ENCODE results near the gene LIPN.

The LIPN gene

DNA sequence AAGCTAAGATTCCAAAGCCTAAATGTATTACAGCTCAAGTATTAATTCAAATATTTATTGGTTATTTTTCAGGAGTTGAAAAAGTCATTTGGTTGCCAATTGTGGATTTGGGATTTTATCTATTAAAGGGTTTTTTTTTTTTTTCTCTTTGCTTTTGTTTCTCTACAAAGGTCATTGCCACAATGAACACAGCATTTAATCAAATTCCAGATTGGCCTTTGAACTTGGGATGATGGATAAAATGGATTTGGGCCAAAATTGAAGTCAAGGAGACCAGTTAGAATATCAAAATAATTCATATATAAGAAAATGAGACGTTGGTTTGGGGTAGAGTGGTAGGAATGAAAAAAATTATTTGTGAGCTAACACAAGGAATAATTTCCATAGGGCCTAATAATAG, 9.6 kb downstream of the LIPN start:
- in situ Hi-C loops (cut with MboI; ENCODE audit: low pct_unique_long_range_greater_than_20kb, low sequenced_read_pairs): no loop called here
- DNase-seq: no peak

DNA sequence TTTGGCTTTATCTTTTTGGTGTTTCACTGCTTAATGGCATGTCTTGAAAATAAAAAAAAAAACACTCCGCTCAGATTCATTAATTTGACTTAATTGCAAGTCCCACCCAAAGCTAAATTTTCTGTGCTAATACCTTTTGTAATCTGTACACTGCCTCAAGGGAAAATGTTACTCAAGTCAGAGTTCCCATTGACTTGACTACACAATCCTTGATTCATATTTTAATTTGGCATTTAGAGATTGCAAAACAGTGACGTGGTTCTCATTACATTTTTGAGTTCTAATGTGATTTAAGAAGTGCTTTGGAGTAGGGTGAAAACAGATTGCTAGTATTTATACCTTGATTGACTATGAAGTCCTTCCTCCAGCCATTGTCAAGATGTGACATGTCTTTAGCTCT, 21.4 kb downstream of the LIPN start:
- DNase-seq: no peak
- in situ Hi-C loops (cut with MboI; ENCODE audit: low pct_unique_long_range_greater_than_20kb, low sequenced_read_pairs): no loop called here

DNA sequence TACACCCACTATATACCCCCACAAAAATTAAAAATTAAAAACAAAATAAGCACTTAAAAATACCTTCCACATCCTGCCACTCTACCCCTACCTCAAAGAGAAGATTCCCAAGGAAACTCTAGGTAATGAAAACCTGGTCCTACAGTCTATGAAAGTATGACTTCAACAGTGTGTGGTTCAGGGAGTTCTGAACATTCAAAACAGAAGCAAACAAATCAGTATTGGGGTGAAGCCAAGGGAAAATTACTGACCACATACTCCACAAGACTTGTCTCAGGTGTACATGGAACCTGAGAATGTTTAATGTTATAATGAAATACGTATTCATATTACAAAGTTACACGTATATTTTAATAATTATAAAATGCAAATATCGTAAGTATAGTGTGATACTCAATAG, 22.4 kb downstream of the LIPN start:
- in situ Hi-C loops (cut with MboI; ENCODE audit: low pct_unique_long_range_greater_than_20kb, low sequenced_read_pairs): no loop called here
- no peak for DNase-seq

DNA sequence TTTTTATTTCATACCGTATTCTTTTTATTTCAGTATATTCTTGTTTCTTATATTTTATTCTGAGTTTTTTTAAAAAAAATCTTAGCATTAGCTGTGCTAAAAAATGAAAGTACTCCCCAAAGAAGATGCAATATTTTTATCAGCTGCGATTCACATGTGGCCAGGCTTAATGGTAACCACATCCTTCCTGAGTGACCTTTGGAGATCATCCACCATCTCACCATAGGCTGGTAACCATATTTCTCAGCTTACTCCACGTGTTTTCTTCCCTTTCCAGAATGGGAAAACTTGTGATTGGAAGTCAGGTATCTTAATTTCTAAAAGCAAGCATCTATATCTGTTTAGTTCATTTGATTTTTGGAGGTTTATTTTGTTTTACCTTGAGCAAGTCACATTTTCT, 23.9 kb downstream of the LIPN start:
- in situ Hi-C loops (cut with MboI; ENCODE audit: low pct_unique_long_range_greater_than_20kb, low sequenced_read_pairs): no loop called here
- DNase-seq: no peak

DNA sequence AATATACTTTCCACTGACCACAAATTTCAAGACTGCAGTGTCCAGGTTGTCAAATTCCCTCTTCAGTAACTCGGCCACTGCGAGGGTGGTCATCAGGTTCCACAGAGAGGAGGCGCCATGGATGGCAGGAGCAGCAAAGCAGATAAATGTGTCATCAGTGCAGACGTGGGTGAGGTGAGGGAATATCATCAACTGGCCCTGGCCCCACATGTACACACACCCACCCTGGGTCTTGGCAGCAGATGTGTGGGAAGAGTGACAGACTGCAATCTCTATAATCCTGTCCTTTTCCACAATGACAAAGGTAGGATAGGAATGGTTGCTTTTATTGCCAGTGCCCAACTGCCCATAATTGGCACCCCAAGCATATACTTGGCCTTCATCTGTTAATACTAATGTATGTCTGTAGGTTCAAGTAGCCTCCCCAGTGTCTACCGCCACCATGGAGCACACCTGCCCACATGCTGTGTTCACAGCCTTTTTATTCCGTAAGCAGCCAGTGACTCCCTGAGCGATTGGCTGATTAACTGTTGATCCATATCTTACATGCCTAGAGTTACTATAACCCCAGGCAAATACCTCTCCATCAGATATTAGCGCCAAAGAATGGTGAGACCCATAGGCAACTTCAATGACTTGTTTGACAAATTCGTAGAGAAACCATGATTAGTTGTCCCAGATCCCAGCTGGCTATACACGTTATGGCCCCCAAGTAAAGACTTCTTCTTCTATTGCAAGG, 26.4 kb downstream of the LIPN start:
- DNase-seq: no peak
- in situ Hi-C loops (cut with MboI; ENCODE audit: low pct_unique_long_range_greater_than_20kb, low sequenced_read_pairs): no loop called here

DNA sequence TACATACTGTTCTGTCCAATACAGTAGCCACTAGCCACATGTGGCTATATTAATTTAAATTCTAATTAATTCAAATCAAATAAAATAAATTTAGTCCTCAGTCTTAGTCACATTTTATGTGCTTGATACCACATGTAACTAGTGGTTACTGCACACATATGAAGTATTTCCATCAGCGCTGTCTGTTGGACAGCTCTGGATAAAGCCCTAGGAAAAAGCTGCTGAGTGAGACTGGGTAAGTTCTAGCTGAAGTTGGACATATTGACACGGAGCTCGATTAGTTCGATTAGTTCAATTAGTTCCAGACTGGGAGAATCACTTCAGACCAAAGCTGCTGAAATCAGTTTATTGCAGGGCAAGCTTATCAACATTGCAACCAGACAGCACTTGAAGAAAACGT, 27.6 kb downstream of the LIPN start:
- no peak for DNase-seq
- in situ Hi-C loops (cut with MboI; ENCODE audit: low pct_unique_long_range_greater_than_20kb, low sequenced_read_pairs): no loop called here

DNA sequence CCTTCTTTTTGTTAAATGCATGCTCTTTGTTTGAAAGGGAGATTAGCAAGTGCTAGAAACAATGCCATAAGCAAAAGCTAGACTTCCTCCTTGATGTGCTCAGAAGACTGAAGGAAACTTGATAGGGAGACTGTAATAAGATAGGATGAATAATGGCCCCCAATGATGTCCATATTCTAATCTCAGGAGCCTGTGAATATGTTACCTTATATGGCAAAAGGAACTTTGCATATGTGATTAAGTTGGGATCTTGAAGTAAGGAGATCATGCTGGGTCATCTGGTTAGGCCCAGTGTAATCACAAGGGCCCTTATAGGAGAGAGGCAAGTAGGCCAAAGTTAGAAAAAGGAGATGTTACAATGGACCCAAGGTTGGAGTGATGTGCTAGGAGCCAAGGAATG, 29.1 kb downstream of the LIPN start:
- no peak for DNase-seq
- in situ Hi-C loops (cut with MboI; ENCODE audit: low pct_unique_long_range_greater_than_20kb, low sequenced_read_pairs): no loop called here

DNA sequence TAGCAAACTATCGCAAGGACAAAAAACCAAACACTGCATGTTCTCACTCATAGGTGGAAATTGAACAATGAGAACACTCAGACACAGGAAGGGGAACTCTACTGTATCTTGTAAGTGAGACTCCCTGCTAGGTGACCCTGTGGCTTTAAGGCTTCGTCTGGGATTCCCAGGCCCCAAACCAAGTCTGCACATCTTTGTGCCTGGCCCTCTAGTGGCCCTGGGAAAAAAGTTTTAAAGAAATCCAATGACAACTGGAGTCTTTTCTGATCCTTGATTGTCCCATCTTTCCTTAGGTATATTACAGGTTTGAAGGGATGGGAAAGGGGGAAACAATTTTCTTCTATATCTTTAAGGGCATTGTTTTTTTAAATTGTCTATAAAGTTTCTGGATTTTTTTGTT, 32.1 kb downstream of the LIPN start:
- in situ Hi-C loops (cut with MboI; ENCODE audit: low pct_unique_long_range_greater_than_20kb, low sequenced_read_pairs): no loop called here
- peak; percentile 50 for DNase-seq

DNA sequence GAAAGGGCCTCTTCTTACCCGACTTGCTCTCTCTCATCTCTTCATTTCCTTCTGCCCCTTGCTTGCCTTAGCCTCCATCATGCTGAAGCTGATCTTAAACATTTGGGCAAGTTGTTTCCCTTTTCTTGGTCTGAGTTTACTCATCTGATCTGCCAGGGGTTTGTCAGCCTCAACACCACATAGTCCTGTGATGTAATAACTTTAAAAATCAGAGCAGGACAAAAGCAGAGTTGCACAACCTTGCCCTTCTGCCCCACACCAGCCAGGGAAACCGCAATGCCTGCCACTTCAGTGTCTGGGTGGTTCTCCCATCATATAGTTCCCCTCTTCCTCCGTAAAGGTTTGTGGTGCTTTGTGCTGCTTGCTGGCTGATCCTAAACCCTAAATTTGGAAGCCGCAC, 32.8 kb downstream of the LIPN start:
- peak; percentile 82 for DNase-seq
- in situ Hi-C loops (cut with MboI; ENCODE audit: low pct_unique_long_range_greater_than_20kb, low sequenced_read_pairs): no loop called here

DNA sequence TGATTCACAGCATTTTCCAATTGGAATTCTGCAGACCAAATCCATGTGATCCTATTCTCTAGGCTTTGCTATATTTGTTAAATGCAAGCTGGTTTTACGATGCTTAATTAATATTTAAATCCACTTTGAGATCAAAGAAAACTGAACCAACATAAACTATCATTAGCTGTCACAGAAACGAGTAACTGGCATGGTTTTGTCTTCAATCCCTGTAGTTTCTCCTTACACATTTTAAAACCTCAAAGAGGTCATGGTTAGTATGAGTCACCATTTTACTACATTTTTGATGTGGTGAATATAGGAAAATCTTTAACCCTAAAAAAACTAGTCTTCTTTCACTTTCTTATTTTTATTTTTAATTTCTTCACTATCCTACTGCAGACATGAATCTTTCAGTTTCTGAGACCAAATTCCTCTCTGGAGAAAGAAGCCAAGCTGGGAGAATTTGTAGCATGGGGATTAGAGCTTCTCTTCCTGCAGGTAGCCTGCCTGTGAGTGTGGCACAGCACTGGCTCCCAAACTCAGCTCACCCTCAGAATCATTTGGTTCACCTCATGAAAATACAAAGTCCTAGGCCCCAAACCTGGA, 34.0 kb downstream of the LIPN start:
- DNase-seq: no peak
- in situ Hi-C loops (cut with MboI; ENCODE audit: low pct_unique_long_range_greater_than_20kb, low sequenced_read_pairs): no loop called here

DNA sequence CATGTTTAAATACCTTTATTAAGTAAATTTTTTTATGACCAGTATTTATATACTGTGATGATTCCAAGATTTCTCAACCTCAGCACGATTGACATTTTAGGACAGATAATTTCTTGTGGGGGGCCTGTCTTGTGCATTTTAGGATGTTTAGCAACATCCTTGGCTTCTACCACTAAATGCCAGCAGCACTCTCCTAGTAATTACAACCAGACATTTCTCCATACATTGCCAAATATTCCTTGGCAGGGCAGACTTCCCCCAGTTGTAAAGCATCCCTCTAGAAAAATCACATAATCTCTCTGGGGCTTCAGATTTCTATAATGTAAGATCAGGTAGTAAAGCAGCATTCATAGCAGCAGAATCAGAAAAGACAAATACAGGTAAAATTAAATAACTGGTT, 34.9 kb downstream of the LIPN start:
- in situ Hi-C loops (cut with MboI; ENCODE audit: low pct_unique_long_range_greater_than_20kb, low sequenced_read_pairs): no loop called here
- DNase-seq: no peak

DNA sequence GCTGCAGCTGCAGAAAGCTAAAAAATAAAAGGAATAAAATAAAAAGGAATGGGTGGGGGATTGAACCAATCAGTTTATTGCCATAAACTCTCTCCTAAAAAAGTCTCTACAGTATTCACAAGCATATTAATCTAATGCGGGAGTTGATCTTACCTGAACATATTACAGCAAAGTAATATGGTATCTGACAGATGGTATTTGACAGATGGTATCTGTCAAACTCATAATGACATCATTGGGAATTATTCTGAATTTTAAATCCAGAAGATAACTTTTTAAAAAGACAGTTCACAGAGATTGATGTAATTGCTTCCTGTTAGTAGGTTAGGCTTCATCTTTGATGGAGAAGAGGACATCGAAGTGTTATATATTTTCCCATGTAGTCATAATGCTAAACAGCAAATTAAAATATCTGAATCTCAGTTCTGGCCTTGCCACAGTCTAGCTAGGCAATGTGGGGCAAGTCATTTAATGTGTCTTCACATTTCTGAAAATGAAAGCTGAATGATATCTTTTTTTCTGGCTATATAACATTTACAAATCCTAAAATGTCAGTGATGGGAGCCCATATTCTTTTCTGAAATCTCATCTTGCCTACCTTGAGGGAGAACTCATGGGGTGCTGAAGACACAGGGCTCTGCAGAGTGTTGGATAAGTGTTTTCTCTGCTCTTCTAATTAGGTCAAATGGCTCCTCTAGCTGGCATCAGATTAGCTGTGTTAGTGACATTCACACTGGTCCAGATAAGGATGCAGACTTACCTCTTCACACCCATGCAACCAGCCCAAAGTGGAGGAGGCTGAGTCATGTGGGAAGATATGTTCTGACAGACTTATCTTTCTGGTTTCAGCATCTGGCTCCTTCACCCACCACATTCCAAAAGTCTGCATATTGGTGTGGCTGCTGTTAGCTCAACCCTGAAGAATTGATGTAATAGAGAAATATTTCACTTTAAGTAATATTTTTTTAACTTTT, 40.6 kb downstream of the LIPN start:
- no peak for DNase-seq
- in situ Hi-C loops (cut with MboI; ENCODE audit: low pct_unique_long_range_greater_than_20kb, low sequenced_read_pairs): no loop called here

DNA sequence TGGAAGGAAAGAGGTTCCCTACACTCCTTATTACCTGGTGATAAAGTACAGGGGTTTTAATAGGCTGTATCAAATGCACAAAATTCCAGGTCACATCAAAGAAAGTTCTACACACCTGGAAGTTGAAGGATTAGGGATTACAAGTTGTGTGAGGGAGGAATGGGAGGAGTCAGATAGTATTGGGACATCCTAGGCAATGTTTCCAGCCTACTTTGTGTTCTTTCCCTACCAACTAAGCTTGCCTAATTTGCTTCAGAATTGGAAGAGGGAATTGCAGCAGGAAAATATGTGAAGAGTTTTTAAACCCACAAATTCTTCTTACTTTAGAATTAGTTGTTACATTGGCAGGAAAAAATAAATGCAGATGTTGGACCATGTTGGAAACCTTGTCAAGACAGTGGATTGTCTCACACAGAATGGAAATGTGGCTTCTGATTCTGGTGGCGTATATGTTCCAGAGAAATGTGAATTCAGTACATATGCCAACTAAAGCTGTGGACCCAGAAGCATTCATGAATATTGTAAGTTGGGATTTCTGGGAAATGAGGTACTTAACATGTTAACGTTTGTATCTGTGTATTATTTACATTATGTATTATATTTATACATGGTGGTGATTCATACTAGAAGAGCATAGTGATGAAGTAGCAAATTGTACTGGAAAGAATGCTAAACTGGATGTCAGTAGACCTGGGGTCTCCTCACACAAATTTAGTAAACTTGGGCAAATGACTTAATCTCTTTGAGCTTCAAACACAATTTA, 42.9 kb downstream of the LIPN start, which contains the start of gene LIPM:
LIPM (plus strand) TSS at position 208 of the 763 bp plus-strand sequence; CDS start at position 375, 167 bp downstream.
- in situ Hi-C loops (cut with MboI; ENCODE audit: low pct_unique_long_range_greater_than_20kb, low sequenced_read_pairs): no loop called here
- DNase-seq: no peak

DNA sequence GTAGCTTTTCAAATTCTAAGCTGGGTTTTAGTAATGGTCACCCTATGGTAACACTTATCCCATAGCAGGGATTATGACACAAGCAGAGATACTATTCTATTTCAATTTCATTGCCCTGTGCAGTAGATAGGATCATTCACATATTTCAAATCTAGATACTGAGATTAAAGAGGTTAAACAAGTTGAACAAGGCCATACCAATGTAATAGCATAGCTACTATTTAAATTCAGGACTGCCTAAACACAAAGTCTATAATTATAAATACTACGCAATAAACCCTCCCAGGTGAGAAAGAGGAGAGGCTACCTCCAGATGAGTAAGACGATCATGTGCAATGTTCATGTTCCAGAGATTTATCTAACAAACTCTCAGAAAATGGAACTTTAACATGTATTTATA, 43.8 kb downstream of the LIPN start:
- in situ Hi-C loops (cut with MboI; ENCODE audit: low pct_unique_long_range_greater_than_20kb, low sequenced_read_pairs): no loop called here
- DNase-seq: no peak

DNA sequence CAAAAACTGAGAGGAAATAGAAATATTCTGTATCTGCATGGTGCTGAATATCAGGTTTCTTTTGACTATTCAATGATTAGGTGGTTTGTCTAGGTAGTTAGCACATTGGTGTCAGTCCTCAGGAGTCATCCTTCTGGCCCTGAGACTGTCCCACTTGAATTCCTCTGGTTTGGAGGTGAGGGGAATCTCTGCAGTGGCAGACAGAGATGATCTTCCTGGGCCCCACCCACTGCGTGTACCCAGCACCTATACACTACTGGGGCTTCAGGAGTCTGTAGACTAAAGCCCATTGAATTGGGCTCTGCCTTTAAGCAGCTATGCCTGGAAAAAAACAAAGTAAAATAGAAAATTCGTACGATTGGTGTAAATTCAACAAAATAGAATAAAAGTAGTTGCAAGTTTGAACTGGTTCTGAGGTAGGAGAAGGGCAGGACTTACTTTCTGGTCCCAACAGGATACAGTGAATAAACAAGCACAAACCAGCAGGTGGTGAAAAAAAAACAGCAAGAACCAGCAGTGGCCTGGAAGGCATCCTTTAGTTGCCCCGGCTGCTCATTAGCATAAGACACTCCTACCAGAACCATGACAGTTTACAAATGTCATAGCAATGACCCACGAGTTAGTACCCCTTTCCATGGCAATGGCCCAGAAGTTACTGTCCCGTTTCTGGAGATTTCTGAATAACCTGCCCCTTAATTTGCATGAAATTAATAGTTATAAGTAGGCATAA, 44.4 kb downstream of the LIPN start:
- in situ Hi-C loops (cut with MboI; ENCODE audit: low pct_unique_long_range_greater_than_20kb, low sequenced_read_pairs): no loop called here

DNA sequence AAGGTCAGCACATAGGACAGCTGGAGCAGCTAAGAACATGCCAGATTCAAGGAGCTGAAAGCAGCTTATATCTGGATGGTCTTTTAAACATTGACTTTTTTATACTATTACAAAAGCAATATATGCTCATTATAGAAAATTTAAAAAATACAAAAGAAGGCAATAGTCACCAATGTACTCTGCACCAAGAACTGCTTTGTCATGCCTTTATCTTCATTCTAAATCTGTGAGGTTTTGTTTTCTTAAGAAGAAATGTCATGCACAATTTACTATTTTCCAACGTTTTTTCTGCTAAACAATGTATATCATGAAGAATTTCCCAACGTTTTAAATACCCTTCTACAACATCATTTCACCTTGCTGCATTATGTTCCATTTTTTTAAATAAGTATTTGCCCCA, 45.5 kb downstream of the LIPN start:
- no peak for DNase-seq
- in situ Hi-C loops (cut with MboI; ENCODE audit: low pct_unique_long_range_greater_than_20kb, low sequenced_read_pairs): no loop called here

More for the DNA sequence above, 44.4 kb downstream of the LIPN start:
- DNase-seq: no peak

DNA sequence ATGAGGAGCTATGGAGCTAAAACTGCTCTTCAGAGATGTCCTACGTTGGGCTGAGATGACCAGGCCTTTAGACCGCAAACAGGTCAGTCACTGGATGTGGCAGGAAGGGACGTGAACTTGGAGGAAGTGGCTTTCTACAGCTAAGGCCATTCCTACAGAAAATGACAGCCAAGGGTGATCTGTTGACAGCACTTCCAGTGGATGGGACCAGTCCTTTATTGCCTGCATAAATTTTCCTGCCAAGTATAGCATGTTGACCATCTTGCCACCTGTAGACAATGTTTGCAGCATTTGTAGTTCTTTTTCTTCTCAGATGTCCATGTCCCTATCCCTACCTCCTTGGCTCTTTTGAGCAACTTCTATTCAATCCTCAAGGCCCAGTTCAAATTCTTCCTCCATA, 46.1 kb downstream of the LIPN start:
- in situ Hi-C loops (cut with MboI; ENCODE audit: low pct_unique_long_range_greater_than_20kb, low sequenced_read_pairs): no loop called here
- no peak for DNase-seq

DNA sequence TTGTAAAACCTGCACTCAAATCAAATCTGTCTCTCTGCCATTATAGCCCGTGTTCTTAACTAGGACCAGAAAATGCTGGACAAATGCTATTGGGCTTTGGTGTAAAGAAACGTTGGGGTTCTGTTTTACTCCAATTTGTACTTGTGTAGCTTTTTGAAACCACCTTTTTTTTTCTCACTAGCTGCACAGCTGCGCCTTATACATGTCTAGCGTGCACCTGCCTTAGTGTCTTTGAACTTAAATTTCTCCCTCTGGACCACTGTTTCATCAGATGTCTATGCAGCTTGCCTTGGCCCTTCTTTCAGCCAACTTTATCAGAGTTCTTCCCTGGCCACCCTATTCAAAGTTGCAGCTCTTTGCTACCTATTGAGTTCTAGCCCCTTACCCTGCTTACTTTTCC, 49.8 kb downstream of the LIPN start:
- in situ Hi-C loops (cut with MboI; ENCODE audit: low pct_unique_long_range_greater_than_20kb, low sequenced_read_pairs): no loop called here
- no peak for DNase-seq

Measured in KBM-7 (cell line).